Lung (tissue), 12 donors: ENCODE results near the gene ABL2. TPM values are rescaled to one million over a fixed set of nuclear protein-coding genes. Genes with fewer than 3 reads are reported as not detected.
A peak's percentile ranks its signal among the peaks of the same experiment; 100 is the strongest.

ENCODE experiments used
- ATAC-seq: fragments of 200-7000 bp; cut with Tn5 transposase; one replicate; pipeline ENCODE4 v1.9.1; 2020; ENCODE audit warnings: moderate number of reproducible peaks; ENCODE audit not compliant: insufficient read depth, low FRiP score
- DNase-seq, 3 donors: peaks; one replicate each; pipeline ENCODE4 v3.0.0-alpha.2; 2013 to 2017
- H3K27ac ChIP-seq, 2 donors: one replicate each; pipeline ENCODE4 v1.5.1; 2013; ENCODE audit warnings: mild to moderate bottlenecking in 2 of 2, moderate library complexity in 2 of 2, control low read depth in 1 of 2, inconsistent platforms in 1 of 2, low read depth in 1 of 2, low read length in 1 of 2
- H3K27me3 ChIP-seq, 3 donors: one replicate each; pipeline ENCODE4 v1.5.1; 2013; ENCODE audit warnings: low read length in 2 of 3; ENCODE audit not compliant: control insufficient read depth in 3 of 3, insufficient read depth in 3 of 3
- H3K36me3 ChIP-seq, 4 donors: one replicate each; pipeline ENCODE4 v1.5.1; 2013; ENCODE audit warnings: low read length in 4 of 4, mild to moderate bottlenecking in 1 of 4, moderate library complexity in 1 of 4; ENCODE audit not compliant: control insufficient read depth in 4 of 4, insufficient read depth in 4 of 4
- H3K4me1 ChIP-seq, 5 donors: one replicate each; pipeline ENCODE4 v1.5.1; 2013; ENCODE audit warnings: low read length in 5 of 5, mild to moderate bottlenecking in 2 of 5, moderate library complexity in 1 of 5; ENCODE audit not compliant: control insufficient read depth in 5 of 5, insufficient read depth in 5 of 5
- H3K4me3 ChIP-seq: one replicate; pipeline ENCODE4 v1.5.1; 2013; ENCODE audit warnings: mild to moderate bottlenecking, control low read depth, moderate library complexity
- H3K9ac ChIP-seq, 2 donors: one replicate each; pipeline ENCODE4 v1.5.1; 2013; ENCODE audit warnings: low read length in 2 of 2, control low read depth in 1 of 2; ENCODE audit not compliant: insufficient read depth in 1 of 2
- H3K9me3 ChIP-seq, 4 donors: one replicate each; pipeline ENCODE4 v1.5.1; 2013; ENCODE audit warnings: low read length in 3 of 4, mild to moderate bottlenecking in 1 of 4, moderate library complexity in 1 of 4; ENCODE audit not compliant: control insufficient read depth in 4 of 4, insufficient read depth in 3 of 4
- WGBS, 2 donors: extraction: QIAGEN DNeasy Blood & Tissue Kit; methylation state at CpG; one replicate each; pipeline ENCODE4 v1.1.7; 2013; 5-methylcytosine and 5-hydroxymethylcytosine counted together
- polyA plus RNA-seq, 2 donors: library from polyadenylated mRNA; stranded (reverse); fragments of 200-250 nt; gene quantifications; one replicate each; pipeline ENCODE4 v1.2.1, GENCODE V29; 2013
- total RNA-seq, 2 donors: library from RNA; depleted of rRNA in 1 of 2; stranded (reverse); fragments of >200 nt in 1 of 2; gene quantifications; one replicate each; pipeline ENCODE4 v1.2.1, GENCODE V29; 2014 to 2021
- TF ChIP-seq, protein P1 (sequence below): IDR thresholded peaks from 2 replicates; pipeline ENCODE4 v1.5.1; 2012; ENCODE audit warnings: mild to moderate bottlenecking; ENCODE audit errors: control extremely low read depth, extremely low read depth
- donor health status: control.
- donor health status: control.
- donor health status: Bipolar disorder and iron deficiency.
- donor health status: healthy.
- donor health status: DM: yes; HTN: yes; CAD: no.

Gene ABL2
- total and polyA plus RNA-seq, 4 donors: 3.3 to 27.8 (median 16.4) TPM

DNA sequence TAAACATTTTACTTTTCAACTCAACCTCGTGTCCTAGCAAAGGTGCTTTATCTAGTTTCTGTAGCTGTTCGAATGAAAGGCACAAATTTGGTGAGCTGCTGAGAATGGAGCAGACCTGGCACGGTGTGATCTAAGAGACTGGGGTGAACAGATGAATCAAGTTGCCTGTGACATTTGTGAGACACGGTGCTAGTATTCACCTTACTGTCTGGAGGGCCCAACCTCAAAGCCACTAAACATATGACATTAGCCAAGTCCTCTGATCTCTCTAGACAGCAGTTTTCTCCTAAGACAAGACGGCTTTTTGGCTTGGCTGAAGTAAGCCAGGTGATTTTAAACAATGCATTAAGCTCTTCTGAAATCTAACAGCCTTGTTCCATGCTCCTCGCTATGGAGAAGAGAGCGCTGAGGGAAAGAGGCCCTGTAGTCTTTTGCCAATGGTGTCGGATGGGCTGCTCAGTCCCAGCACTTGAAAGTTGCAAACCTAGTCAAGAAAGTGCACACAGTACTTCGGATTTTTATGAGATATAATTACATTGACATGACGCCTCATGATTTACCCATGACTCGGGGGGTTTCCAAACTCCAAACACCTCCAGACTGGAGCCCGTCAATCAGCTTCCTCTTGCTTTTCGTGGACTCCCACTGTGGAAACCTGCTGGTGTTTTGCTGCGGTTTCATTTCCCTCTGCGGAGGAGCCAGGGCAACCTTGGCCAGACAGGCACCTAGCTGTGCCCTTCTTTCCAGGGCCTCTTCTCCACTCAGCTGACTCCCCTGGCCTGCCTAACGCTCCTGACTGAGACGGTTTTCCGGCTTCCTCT, 148.4 kb downstream of the ABL2 start:
- TF ChIP-seq, protein P1, sequence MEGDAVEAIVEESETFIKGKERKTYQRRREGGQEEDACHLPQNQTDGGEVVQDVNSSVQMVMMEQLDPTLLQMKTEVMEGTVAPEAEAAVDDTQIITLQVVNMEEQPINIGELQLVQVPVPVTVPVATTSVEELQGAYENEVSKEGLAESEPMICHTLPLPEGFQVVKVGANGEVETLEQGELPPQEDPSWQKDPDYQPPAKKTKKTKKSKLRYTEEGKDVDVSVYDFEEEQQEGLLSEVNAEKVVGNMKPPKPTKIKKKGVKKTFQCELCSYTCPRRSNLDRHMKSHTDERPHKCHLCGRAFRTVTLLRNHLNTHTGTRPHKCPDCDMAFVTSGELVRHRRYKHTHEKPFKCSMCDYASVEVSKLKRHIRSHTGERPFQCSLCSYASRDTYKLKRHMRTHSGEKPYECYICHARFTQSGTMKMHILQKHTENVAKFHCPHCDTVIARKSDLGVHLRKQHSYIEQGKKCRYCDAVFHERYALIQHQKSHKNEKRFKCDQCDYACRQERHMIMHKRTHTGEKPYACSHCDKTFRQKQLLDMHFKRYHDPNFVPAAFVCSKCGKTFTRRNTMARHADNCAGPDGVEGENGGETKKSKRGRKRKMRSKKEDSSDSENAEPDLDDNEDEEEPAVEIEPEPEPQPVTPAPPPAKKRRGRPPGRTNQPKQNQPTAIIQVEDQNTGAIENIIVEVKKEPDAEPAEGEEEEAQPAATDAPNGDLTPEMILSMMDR: no peak
- ATAC-seq (no peak), DNase-seq (peak in 1 of 3 donors; percentile 19)
- peak overlapping the region; percentile 82 to 97 for H3K27ac ChIP-seq
- 35% methylated on average over 18 of the region's 18 CpGs for WGBS, 2 donors
- H3K9ac ChIP-seq: peak overlapping the region; percentile 61 to 84
- H3K36me3 ChIP-seq: peaks cover 0 to 6% (median 3%) of the 10 kb centered on the region in 4 donors
- H3K9me3 ChIP-seq: no peaks in the 10 kb centered on the region
- H3K4me1 ChIP-seq: peaks cover 0 to 15% (median 3%) of the 10 kb centered on the region in 5 donors
- H3K4me3 ChIP-seq: peak overlapping the region; percentile 90
- H3K27me3 ChIP-seq: no peaks in the 10 kb centered on the region

DNA sequence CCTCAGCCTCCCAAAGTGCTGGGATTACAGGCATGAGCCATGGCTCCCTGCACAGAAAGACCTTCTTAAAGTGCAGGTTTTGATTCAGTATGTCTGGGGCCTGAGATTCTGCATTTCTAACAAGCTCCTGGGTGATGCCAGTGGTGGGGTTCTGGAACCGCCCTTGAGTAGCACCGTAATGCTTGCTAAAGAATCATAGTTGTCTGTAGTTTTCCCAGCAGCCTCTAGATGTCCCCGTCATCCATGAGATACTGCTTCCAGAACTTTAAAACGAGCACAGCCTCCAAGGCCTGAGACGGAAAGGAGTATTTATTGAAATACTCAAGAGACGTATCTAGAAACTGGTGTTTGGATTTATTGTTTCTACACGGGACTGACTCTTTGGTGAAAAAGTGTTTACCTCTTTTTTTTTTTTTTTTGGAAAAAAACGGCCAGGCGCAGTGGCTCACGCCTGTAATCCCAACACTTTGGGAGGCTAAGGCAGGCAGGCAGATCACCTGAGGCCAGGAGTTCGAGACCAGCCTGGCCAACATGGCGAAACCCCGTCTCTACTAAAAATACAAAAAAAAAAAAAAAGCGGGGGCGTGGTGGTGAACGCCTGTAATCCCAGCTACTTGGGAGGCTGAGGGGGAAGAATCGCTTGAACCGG, 150.2 kb downstream of the ABL2 start:
- Histone ChIP-seq H3K36me3 (peaks cover 0 to 1% (median 0%) of the 10 kb centered on the region in 4 donors), H3K4me1 (peaks cover 0 to 15% (median 3%) of the 10 kb centered on the region in 5 donors), H3K9me3 (no peaks in the 10 kb centered on the region), H3K4me3 (no peak overlapping the region), H3K27ac (no peak overlapping the region), H3K9ac (no peak overlapping the region), H3K27me3 (no peaks in the 10 kb centered on the region)
- ATAC-seq (no peak), DNase-seq (peak; percentile 59 to 85 (median 85))
- TF ChIP-seq, protein P1: peak; percentile 61
- 45 to 50% methylated on average over 16 to 18 of the region's 18 CpGs for WGBS, 2 donors

- 89 to 93% methylated on average over 7 of the region's 7 CpGs for WGBS, 2 donors
- H3K27ac ChIP-seq: no peak overlapping the region
- TF ChIP-seq, protein P1: no peak
- no peak overlapping the region for H3K4me3 ChIP-seq
- H3K36me3 ChIP-seq: peaks cover 0 to 14% (median 3%) of the 10 kb centered on the region in 4 donors
- no peak overlapping the region for H3K9ac ChIP-seq
- peaks cover 0 to 8% (median 3%) of the 10 kb centered on the region in 5 donors for H3K4me1 ChIP-seq
- ATAC-seq (no peak), DNase-seq (no peak)
- no peaks in the 10 kb centered on the region for H3K27me3 ChIP-seq
- H3K9me3 ChIP-seq: no peaks in the 10 kb centered on the region
These were observed 152.1 kb downstream of the ABL2 start for GRCh38 chr1:179077396-179077795.
